Globus pallidus (tissue), 1 donor: ENCODE data around the gene RWDD4.

Experiments
- DNase-seq: peaks from one replicate; pipeline ENCODE4 v3.0.0-alpha.2; 2015; ENCODE audit warnings: low spot score

Gene RWDD4

DNA sequence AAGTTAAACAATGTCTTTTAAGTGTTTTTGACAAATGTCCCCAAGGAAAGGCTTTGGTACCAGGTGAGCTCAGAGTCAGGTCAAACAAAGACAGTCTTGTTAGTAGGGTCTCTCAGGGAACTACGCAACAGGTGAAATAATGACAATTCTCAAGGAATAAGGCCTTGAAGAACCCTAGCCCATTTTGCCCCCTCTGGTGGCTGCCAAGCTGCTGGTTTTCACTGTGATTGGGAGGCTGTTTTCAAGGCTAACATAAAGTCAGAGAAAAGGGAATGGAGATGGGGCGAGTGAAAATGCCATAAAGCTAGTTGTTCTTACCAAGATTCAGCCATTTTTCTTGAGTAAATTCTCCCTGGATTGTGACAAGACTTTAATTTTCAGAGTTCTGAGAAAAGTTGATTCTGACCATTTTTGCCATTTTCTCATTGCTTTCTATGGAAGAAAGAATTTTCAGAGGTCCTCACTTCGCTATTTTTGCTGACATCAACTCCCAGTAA lies 58.7 kb downstream of the RWDD4 start:
- DNase-seq: no peak

DNA sequence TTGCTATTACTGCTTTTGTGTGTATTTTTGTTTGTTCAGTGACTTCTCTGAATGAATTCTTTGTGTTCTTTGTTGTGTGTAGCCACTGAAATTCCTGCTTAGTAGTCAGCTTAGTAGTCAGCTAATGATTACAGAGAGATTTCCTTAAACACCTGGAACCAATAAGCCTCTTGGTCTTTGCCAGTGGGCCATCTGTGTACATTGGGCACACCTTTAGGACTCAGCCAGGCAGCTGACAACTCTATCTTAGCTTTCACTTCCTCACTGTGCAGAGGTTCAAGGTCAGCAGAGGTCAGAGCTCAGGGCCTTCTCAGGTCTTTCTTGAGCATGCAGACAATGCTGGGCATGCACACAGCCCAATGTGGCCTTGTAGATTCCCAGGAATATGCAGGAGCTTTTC lies 59.3 kb downstream of the RWDD4 start:
- DNase-seq: no peak

DNA sequence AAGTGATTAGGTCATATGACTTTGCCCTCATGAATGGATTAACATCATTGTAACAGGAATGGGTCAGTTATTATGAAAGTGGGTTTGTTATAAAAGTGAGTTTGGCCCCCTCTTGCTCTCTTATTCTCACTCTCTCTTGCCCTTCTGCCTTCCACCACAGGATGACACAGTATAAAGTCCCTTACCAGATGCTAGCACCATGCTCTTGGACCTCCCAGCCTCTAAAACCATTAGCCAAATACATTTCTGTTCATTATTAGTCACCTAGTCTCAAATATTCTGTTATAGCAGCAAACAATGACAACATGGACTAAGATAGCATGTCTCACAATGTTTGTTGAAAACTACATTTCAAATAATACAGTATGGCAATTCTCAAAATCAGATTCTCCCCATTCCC lies 59.7 kb downstream of the RWDD4 start:
- DNase-seq: no peak

DNA sequence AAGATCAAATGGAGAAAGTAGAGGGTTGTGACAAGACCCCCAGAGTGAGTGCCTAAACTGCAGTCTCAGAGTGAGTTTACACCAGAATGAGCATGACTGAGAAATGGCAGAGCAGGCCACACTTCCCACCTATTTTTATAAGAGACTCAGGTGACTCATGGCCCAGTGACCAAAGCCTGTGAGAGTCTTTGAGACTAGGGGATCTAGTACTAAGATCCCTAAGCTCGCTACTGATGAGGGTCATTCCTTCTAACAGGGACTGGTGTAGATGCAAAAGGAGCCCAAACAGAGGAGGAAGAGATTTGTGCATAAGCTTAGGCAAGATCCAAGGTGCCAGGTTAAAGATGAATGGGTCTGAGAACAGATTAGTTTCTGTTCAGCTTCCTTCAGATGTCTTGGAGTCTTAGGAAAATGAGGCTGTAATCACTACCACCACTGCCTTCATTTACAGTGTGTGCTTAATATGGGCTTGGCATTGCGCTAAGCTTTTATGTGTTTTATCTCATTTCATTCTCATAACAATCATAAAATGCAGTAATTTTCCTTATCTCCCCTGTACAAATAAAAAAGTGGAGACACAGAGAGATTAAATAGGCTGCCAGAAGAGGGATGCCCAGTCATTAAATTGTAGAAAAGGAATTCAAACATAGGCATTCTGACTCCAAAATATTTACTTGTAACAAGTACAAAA lies 62.8 kb downstream of the RWDD4 start:
- DNase-seq: no peak

DNA sequence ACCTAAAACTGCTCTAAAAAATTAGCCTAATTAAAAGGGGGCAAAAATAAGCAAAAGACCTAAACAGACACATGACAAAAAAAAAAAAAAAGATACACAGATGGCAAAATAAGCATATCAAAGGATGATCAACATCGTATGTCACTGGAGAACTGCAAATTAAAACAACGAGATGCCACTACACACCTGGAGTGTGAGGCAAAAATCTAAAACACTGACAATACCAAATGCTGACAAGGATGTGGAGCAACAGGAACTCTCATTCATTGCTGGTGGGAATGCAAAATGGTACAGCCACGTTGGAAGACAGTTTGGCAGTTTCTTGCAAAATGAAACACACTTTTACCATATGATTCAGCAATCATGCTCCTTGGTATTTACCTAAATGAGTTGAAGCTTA lies 64.2 kb downstream of the RWDD4 start:
- DNase-seq: no peak

DNA sequence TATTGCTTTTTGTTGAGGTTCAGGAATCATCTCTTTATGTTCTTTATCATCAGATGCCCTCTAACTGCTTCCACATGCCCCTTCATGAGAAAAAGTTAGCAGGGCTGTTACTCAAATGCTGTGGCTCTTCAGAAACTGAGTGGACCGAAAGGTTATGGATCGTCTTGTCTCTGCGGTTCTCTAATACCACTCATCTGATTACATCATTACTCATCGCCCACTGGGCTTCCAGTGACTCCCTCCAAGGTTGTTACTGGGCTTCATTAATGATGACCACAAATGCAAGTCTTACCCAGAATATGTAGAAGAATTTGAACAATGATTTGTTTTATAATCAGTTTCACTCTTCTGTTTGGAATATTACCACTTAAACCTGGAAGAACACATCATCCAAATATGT lies 67.7 kb downstream of the RWDD4 start:
- DNase-seq: no peak
